ENCODE data around the gene TCF25. TPM values are rescaled to one million over a fixed set of nuclear protein-coding genes. Genes with fewer than 3 reads are reported as not detected.

The TCF25 gene
- total RNA-seq, 4 donors from 2014 or later = 166 to 260 (median 182) TPM

GRCh38 chr16:89953671-89954406 lies 80.4 kb downstream of the TCF25 start:
- TF ChIP-seq POLR2A (IDR thresholded peaks at IDR 0.05) (no peak), POLR2AphosphoS5 (IDR thresholded peaks at IDR 0.05) (no peak), EP300 (IDR thresholded peaks at IDR 0.05) (no peak), CTCF (IDR thresholded peaks at IDR 0.05) (no peak)
- Histone ChIP-seq H3K9me3 (no peaks in the 10 kb centered on the region), H3K4me3 (no peak overlapping the region), H3K36me3 (peaks cover 35% of the 10 kb centered on the region), H3K27me3 (no peaks in the 10 kb centered on the region), H3K4me1 (peaks cover 11% of the 10 kb centered on the region), H3K27ac (no peak overlapping the region)
- WGBS = 99% methylated on average over 10 of the region's 11 CpGs
- DNase-seq (ENCODE audit: low spot score in 2 of 2) = no peak

GRCh38 chr16:89954462-89954861 lies 81.1 kb downstream of the TCF25 start:
- no peak overlapping the region for H3K27ac ChIP-seq
- no peaks in the 10 kb centered on the region for H3K27me3 ChIP-seq
- no peak overlapping the region for H3K4me3 ChIP-seq
- H3K36me3 ChIP-seq = peaks cover 40% of the 10 kb centered on the region
- no peak for DNase-seq (ENCODE audit: low spot score in 2 of 2)
- 90% methylated on average over 15 of the region's 15 CpGs for WGBS
- TF ChIP-seq CTCF (IDR thresholded peaks at IDR 0.05) = no peak
- TF ChIP-seq POLR2A (IDR thresholded peaks at IDR 0.05) = no peak
- TF ChIP-seq POLR2AphosphoS5 (IDR thresholded peaks at IDR 0.05) = no peak
- no peak for TF ChIP-seq EP300 (IDR thresholded peaks at IDR 0.05)
- peaks cover 7% of the 10 kb centered on the region for H3K4me1 ChIP-seq
- H3K9me3 ChIP-seq = no peaks in the 10 kb centered on the region

- no peaks in the 10 kb centered on the region for H3K9me3 ChIP-seq
- WGBS = 92% methylated on average over 14 of the region's 15 CpGs
- H3K27ac ChIP-seq = no peak overlapping the region
- H3K4me1 ChIP-seq = no peaks in the 10 kb centered on the region
- H3K27me3 ChIP-seq = no peaks in the 10 kb centered on the region
- no peak for TF ChIP-seq POLR2AphosphoS5 (IDR thresholded peaks at IDR 0.05)
- no peak for TF ChIP-seq EP300 (IDR thresholded peaks at IDR 0.05)
- TF ChIP-seq CTCF (IDR thresholded peaks at IDR 0.05) = no peak
- TF ChIP-seq POLR2A (IDR thresholded peaks at IDR 0.05) = no peak
- no peak for DNase-seq (ENCODE audit: low spot score in 2 of 2)
- H3K4me3 ChIP-seq = no peak overlapping the region
- H3K36me3 ChIP-seq = peaks cover 40% of the 10 kb centered on the region
Observed at GRCh38 chr16:89955001-89955685, 81.8 kb downstream of the TCF25 start.

- H3K27ac ChIP-seq = no peak overlapping the region
- 90% methylated on average over 13 of the region's 15 CpGs for WGBS
- H3K36me3 ChIP-seq = peaks cover 52% of the 10 kb centered on the region
- peak overlapping the region; percentile 22 for H3K4me3 ChIP-seq
- no peak for DNase-seq (ENCODE audit: low spot score in 2 of 2)
- TF ChIP-seq CTCF (IDR thresholded peaks at IDR 0.05) (no peak), EP300 (IDR thresholded peaks at IDR 0.05) (no peak), POLR2A (IDR thresholded peaks at IDR 0.05) (no peak)
- no peaks in the 10 kb centered on the region for H3K4me1 ChIP-seq
- H3K27me3 ChIP-seq = no peaks in the 10 kb centered on the region
- no peaks in the 10 kb centered on the region for H3K9me3 ChIP-seq
Observed at GRCh38 chr16:89956505-89957215, 83.3 kb downstream of the TCF25 start.
